ENCODE measurements around the gene DTHD1. TPM values are rescaled to one million over a fixed set of nuclear protein-coding genes. Genes with fewer than 3 reads are reported as not detected.

DTHD1 gene
- total and polyA plus RNA-seq, 10 of the 15 experiments (the other 5 are each of a cell fraction or from before 2014, with no cell fraction given): 0.05 to 2.8 (median 1.4) TPM

- H3K9me3 ChIP-seq (replicated peaks; ENCODE audit: control insufficient read depth, insufficient read depth, low read length): no peaks in the 10 kb centered on the region
- TF ChIP-seq CHD4 (IDR thresholded peaks at IDR 0.05) (no peak), SMARCA5 (IDR thresholded peaks at IDR 0.05) (no peak), JUND (IDR thresholded peaks at IDR 0.05; ENCODE audit: low read depth, low read length) (no peak), CTCF (IDR thresholded peaks at IDR 0.05 in 2 of 3, conservative IDR thresholded peaks at IDR 0.05 in 1 of 3; ENCODE audit: control insufficient read depth in 2 of 3, extremely low read depth in 1 of 3, insufficient read depth in 1 of 3, low read depth in 3 of 3, low read length in 3 of 3) (no peak)
- POLR2A ChIA-PET: no interaction called here
- RAD21 ChIA-PET (ENCODE audit: unreplicated experiment): no interaction called here
- ATAC-seq: no peak
- no peaks in the 10 kb centered on the region for H3K79me2 ChIP-seq (ENCODE audit: control insufficient read depth, insufficient read depth, low read length)
- H2AFZ ChIP-seq (ENCODE audit: control insufficient read depth, low read depth, low read length): no peak overlapping the region
- H3K27ac ChIP-seq (ENCODE audit: control insufficient read depth, insufficient read depth): no peak overlapping the region
- intact Hi-C loops (cut with micrococcal nuclease; ENCODE audit: unreplicated experiment): no loop called here
- no peak overlapping the region for H3K4me2 ChIP-seq (ENCODE audit: control insufficient read depth, insufficient read depth)
- no peaks in the 10 kb centered on the region for H3K36me3 ChIP-seq (ENCODE audit: control insufficient read depth in 2 of 2, insufficient read depth in 2 of 2, low read length in 1 of 2)
- peaks cover 5% of the 10 kb centered on the region; the same call in 1 of the 2 replicates for H3K4me1 ChIP-seq (ENCODE audit: control insufficient read depth, insufficient read depth, low read length)
- in situ Hi-C loops (cut with MboI): no loop called here
- 97% methylated on average over 2 of the region's 2 CpGs for WGBS (ENCODE audit: insufficient coverage, insufficient replicate concordance, low lambda C conversion rate, missing lambda C conversion rate)
- CTCF ChIA-PET: interaction anchor here (0.9 kb wide), 1 partner anchor 10 kb away, joined by 3 read pairs; no protein-coding TSS in a partner anchor
- H3K27me3 ChIP-seq (replicated peaks in 1 of 2; ENCODE audit: control insufficient read depth in 2 of 2, insufficient read depth in 2 of 2, low read length in 1 of 2): no peaks in the 10 kb centered on the region
- SMC1A ChIA-PET (ENCODE audit: uncharacterized antibody, unreplicated experiment): no interaction called here
- DNase-seq (ENCODE audit: low read depth, low spot score): no peak
- H3K4me3 ChIP-seq: no peak overlapping the region
- H3K9ac ChIP-seq (ENCODE audit: control insufficient read depth, insufficient read depth, low read length): no peak overlapping the region
- BruUV-seq (replicated peaks): no TSS peak
- no peak for FAIRE-seq
- no peaks in the 10 kb centered on the region for H4K20me1 ChIP-seq (ENCODE audit: control insufficient read depth, insufficient read depth)
These were observed 19.7 kb downstream of the DTHD1 start for GRCh38 chr4:36301127-36301526.
